Measurements from ENCODE around the gene SNX32. TPM values are rescaled to one million over a fixed set of nuclear protein-coding genes. Genes with fewer than 3 reads are reported as not detected.
"Not testable (repeated sequence)": the region's sequence is repeated elsewhere in the genome, so short reads cannot be mapped to it uniquely, and the experiment has no call there.

The SNX32 gene
- total and polyA plus RNA-seq, 5 donors, result 0.20 to 0.88 (median 0.34) TPM; not detected in 1

DNA sequence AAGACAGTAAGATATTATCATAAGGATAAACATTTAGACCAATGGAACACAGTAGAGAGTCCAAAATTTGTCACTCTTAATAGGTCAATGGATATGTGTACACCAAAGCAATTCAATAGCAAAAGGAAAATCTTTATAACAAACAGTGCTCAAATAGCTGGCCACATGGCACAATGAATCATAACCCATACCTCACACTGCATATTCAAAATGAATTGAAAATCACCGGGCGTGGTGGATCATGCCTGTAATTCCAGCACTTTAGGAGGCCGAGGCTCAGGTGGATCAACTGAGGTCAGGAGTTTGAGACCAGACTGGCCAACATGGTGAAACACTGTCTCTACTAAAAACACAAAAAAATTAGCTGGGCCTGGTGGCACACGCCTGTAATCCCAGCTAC is 8.4 kb downstream of the SNX32 start:
- intact Hi-C loops (cut with DNase I), result no loop called here
- H3K4me1 ChIP-seq (ENCODE audit: control insufficient read depth, insufficient read depth, low read length), result no peaks in the 10 kb centered on the region
- H3K4me3 ChIP-seq (ENCODE audit: low read length), result no peak overlapping the region
- ATAC-seq, result no peak
- no peaks in the 10 kb centered on the region for H3K9me3 ChIP-seq (ENCODE audit: control insufficient read depth, low read length)
- no peak for DNase-seq
- WGBS, result 93% methylated on average over 4 of the region's 4 CpGs
- no peak overlapping the region for H3K27ac ChIP-seq (ENCODE audit: low read length)
- H3K27me3 ChIP-seq (ENCODE audit: control insufficient read depth, insufficient read depth), result no peaks in the 10 kb centered on the region

DNA sequence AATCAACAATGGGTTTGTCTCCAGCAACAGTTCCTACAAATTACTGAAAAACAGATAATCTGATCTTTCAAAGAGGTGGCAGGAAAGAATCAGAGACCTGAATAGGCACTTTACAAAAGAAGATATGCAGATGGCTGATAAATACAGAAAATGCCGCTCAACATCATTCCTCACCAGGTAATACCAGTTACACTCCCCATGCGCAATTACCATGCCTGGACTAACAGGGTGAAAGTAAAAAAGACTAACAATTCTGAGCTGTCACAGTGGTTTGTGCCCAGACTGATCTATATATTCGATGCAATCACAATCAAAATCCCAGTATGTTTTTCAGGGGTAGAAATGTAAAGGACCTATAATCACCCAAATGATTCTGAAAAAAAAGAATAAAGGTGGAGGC is 10.0 kb downstream of the SNX32 start:
- DNase-seq (no peak), ATAC-seq (no peak)
- 92% methylated on average over 3 of the region's 3 CpGs for WGBS
- Histone ChIP-seq H3K27me3 (ENCODE audit: control insufficient read depth, insufficient read depth) (no peaks in the 10 kb centered on the region), H3K9me3 (ENCODE audit: control insufficient read depth, low read length) (no peaks in the 10 kb centered on the region), H3K4me1 (ENCODE audit: control insufficient read depth, insufficient read depth, low read length) (no peaks in the 10 kb centered on the region), H3K4me3 (ENCODE audit: low read length) (no peak overlapping the region), H3K27ac (ENCODE audit: low read length) (no peak overlapping the region)
- intact Hi-C loops (cut with DNase I), result no loop called here

DNA sequence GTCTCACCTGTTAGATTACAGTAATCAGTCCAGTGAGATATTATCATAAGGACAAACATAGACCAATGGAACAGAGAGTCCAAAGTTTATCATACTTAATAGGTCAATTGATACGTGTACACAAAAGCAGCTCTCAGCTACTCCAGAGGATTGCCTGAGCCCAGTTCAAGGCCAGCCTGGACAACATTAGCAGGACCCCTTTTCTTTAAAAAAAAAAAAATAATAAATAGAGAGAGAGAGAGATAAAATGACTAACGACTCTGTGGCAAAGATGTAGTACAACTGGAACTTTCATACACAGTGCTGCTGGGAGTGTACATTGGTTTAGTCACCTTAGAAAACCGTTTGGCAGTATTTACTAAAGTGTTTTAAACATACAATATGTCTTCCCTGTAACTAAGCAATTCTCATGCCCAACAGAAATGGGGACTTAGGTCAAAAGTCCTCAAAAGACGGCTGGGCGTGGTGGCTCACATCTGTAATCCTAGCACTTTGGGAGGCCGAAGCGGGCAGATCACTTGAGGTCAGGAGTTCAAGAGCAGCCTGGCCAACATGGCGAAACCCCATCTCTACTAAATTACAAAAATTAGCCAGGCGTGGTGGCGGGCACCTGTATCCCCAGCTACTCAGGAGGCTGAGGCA is 10.6 kb downstream of the SNX32 start:
- Histone ChIP-seq H3K9me3 (ENCODE audit: control insufficient read depth, low read length) (no peaks in the 10 kb centered on the region), H3K27me3 (ENCODE audit: control insufficient read depth, insufficient read depth) (no peaks in the 10 kb centered on the region), H3K4me3 (ENCODE audit: low read length) (no peak overlapping the region), H3K4me1 (ENCODE audit: control insufficient read depth, insufficient read depth, low read length) (no peaks in the 10 kb centered on the region), H3K27ac (ENCODE audit: low read length) (no peak overlapping the region)
- intact Hi-C loops (cut with DNase I), result no loop called here
- DNase-seq (no peak), ATAC-seq (no peak)
- WGBS, result 88% methylated on average over 10 of the region's 10 CpGs

DNA sequence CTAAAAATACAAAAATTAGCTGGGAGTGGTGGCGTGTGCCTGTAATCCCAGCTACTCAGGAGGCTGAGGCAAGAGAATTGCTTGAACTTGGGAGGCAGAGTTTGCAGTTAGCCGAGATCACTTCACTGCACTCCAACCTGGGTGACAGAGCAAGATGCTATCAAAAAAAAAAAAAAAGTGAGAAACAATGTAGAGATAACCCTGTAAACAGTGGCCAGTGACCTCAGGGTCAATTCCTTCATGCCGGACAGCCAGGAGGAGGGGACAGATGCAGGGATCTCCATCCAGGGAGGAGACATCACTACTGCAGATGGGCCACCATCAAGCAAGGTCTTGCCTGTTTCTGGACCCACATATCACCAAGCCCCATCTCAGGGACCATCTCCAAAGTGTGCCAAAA is 14.0 kb downstream of the SNX32 start:
- no peak for ATAC-seq
- H3K4me1 ChIP-seq (ENCODE audit: control insufficient read depth, insufficient read depth, low read length), result no peaks in the 10 kb centered on the region
- 67% methylated on average over 3 of the region's 3 CpGs for WGBS
- H3K9me3 ChIP-seq (ENCODE audit: control insufficient read depth, low read length), result no peaks in the 10 kb centered on the region
- no peaks in the 10 kb centered on the region for H3K27me3 ChIP-seq (ENCODE audit: control insufficient read depth, insufficient read depth)
- no peak overlapping the region for H3K4me3 ChIP-seq (ENCODE audit: low read length)
- intact Hi-C loops (cut with DNase I), result no loop called here
- H3K27ac ChIP-seq (ENCODE audit: low read length), result no peak overlapping the region
- DNase-seq, result no peak

DNA sequence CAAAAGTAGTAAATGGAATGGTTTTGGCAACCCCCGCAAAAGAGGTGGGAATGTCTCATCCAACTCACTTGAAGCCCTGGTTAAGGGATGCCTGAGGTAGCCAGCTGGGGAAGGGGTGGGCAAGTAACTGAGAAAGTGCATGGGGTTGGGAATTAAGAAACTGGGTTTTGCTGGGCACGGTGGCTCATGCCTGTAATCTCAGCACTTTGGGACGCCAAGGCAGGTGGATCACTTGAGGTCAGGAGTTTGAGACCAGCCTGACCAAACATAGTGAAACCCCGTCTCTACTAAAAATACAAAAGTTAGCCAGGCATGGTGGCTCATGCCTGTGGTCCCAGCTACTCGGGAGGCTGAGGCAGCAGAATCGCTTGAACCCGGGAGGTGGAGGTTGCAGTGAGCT is 14.9 kb downstream of the SNX32 start:
- H3K4me3 ChIP-seq (ENCODE audit: low read length); intact Hi-C loops (cut with DNase I); H3K4me1 ChIP-seq (ENCODE audit: control insufficient read depth, insufficient read depth, low read length); H3K9me3 ChIP-seq (ENCODE audit: control insufficient read depth, low read length); H3K27ac ChIP-seq (ENCODE audit: low read length); H3K27me3 ChIP-seq (ENCODE audit: control insufficient read depth, insufficient read depth); DNase-seq; ATAC-seq: not testable (repeated sequence)
- 61% methylated on average over 7 of the region's 7 CpGs for WGBS

DNA sequence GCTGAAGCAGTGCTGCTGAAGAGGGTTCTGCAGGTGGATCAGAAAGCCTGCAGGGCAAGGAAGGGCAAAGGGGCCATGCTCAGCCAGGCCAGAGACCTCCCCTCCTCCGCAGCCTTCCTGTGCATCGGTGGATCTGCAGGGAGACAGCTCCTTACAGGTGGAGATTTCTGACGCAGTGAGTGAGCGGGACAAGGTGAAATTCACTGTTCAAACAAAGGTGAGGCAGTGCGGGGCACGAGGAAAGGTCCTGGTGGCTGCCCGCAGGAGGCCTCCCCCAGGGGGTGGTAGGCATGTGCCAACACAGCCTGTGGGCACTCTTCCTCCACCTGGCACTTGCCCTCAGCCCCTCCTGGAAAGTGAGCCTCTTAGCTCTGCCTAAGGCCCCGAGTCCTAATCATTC is 15.6 kb downstream of the SNX32 start:
- intact Hi-C loops (cut with DNase I), result no loop called here
- WGBS, result 67% methylated on average over 8 of the region's 8 CpGs
- Histone ChIP-seq H3K27me3 (ENCODE audit: control insufficient read depth, insufficient read depth) (no peaks in the 10 kb centered on the region), H3K4me3 (ENCODE audit: low read length) (no peak overlapping the region), H3K4me1 (ENCODE audit: control insufficient read depth, insufficient read depth, low read length) (no peaks in the 10 kb centered on the region), H3K27ac (ENCODE audit: low read length) (no peak overlapping the region), H3K9me3 (ENCODE audit: control insufficient read depth, low read length) (no peaks in the 10 kb centered on the region)
- ATAC-seq (no peak), DNase-seq (peak in 1 of 3 donors; percentile 29)

DNA sequence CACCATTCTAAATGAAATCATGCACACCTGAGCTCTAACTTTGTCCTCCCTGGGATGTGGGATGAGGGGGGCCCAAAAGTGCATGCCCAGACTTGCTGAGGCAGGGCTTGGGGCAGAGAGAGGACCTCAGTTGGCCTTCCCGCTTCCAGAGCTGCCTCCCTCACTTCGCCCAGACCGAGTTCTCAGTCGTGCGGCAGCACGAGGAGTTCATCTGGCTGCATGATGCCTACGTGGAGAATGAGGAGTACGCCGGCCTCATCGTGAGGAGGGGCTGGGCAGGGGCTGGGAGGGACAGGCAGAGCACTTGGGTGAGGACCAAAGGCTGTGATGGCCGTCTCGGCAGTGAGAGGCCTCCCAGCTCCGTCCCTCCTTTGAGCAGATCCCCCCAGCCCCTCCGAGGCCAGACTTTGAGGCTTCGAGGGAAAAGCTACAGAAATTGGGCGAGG is 16.0 kb downstream of the SNX32 start:
- H3K4me3 ChIP-seq (ENCODE audit: low read length), result no peak overlapping the region
- 42% methylated on average over 16 of the region's 16 CpGs for WGBS
- ATAC-seq (no peak), DNase-seq (peak in 2 of 3 donors; percentile 42 to 54)
- no peaks in the 10 kb centered on the region for H3K4me1 ChIP-seq (ENCODE audit: control insufficient read depth, insufficient read depth, low read length)
- no peaks in the 10 kb centered on the region for H3K9me3 ChIP-seq (ENCODE audit: control insufficient read depth, low read length)
- intact Hi-C loops (cut with DNase I), result no loop called here
- no peak overlapping the region for H3K27ac ChIP-seq (ENCODE audit: low read length)
- H3K27me3 ChIP-seq (ENCODE audit: control insufficient read depth, insufficient read depth), result no peaks in the 10 kb centered on the region

DNA sequence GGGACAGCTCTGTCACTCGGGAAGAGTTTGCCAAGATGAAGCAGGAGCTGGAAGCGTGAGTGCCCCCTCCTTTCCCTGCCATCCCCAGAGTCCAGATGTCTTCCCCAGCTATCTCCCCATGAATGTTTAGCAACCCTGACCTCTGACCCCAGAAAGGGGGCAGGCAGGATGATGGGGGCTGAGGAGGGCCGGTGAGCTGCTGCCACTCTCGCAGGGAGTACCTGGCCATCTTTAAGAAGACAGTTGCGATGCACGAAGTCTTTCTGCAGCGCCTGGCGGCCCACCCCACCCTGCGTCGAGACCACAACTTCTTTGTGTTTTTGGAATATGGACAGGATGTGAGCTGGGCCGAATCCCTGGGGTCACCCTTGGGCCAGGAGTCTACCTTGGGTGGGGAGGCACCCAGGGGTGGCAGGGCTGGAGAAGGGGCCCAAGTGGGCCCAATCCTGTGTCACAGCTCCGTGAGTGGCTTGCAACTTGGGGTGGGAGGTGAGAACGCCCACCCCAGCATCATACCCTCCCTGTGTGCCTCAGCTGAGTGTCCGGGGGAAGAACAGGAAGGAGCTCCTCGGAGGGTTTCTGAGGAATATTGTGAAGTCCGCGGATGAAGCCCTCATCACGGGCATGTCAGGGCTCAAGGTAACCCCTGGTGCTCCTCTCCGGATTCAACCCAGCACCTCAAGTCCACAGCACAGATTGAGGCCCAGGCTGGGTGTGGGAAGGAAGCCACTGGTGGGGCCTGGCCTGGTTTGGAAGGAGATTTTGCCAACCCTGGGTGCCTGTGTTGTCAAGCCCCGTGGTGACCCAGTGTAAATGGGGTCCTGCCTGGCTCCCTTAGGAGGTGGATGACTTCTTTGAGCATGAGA is 16.7 kb downstream of the SNX32 start:
- no peak overlapping the region for H3K4me3 ChIP-seq (ENCODE audit: low read length)
- ATAC-seq, result peak in 1 of 2 donors; percentile 6
- no peak overlapping the region for H3K27ac ChIP-seq (ENCODE audit: low read length)
- DNase-seq, result peak in 2 of 3 donors; percentile 41 to 43
- no peaks in the 10 kb centered on the region for H3K4me1 ChIP-seq (ENCODE audit: control insufficient read depth, insufficient read depth, low read length)
- H3K9me3 ChIP-seq (ENCODE audit: control insufficient read depth, low read length), result no peaks in the 10 kb centered on the region
- H3K27me3 ChIP-seq (ENCODE audit: control insufficient read depth, insufficient read depth), result no peaks in the 10 kb centered on the region
- WGBS, result 71% methylated on average over 20 of the region's 20 CpGs
- intact Hi-C loops (cut with DNase I), result no loop called here

DNA sequence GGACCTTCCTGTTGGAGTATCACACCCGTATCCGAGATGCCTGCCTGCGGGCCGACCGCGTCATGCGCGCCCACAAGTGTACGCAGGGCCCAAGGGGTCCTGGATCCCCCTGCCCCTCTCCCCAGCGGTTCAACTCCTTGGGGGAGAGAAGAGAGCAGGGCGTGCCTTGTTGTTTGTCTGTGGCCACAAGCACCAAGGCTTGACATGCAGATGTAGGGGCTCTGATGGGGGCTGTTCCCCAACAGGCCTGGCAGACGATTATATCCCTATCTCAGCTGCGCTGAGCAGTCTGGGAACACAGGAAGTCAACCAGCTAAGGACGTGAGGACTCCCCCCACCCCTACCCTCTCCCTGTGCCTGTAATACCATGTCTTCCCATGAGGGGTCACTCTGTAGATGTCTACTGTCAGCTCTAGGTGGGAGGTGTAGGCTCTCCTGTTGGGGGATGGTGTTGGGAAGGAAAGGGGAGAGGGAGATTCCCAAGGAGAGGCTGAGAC is 17.4 kb downstream of the SNX32 start:
- ATAC-seq (no peak), DNase-seq (peak in 1 of 3 donors; percentile 34)
- Histone ChIP-seq H3K4me1 (ENCODE audit: control insufficient read depth, insufficient read depth, low read length) (no peaks in the 10 kb centered on the region), H3K4me3 (ENCODE audit: low read length) (no peak overlapping the region), H3K27ac (ENCODE audit: low read length) (no peak overlapping the region), H3K9me3 (ENCODE audit: control insufficient read depth, low read length) (no peaks in the 10 kb centered on the region), H3K27me3 (ENCODE audit: control insufficient read depth, insufficient read depth) (no peaks in the 10 kb centered on the region)
- intact Hi-C loops (cut with DNase I), result no loop called here
- WGBS, result 84% methylated on average over 14 of the region's 14 CpGs

DNA sequence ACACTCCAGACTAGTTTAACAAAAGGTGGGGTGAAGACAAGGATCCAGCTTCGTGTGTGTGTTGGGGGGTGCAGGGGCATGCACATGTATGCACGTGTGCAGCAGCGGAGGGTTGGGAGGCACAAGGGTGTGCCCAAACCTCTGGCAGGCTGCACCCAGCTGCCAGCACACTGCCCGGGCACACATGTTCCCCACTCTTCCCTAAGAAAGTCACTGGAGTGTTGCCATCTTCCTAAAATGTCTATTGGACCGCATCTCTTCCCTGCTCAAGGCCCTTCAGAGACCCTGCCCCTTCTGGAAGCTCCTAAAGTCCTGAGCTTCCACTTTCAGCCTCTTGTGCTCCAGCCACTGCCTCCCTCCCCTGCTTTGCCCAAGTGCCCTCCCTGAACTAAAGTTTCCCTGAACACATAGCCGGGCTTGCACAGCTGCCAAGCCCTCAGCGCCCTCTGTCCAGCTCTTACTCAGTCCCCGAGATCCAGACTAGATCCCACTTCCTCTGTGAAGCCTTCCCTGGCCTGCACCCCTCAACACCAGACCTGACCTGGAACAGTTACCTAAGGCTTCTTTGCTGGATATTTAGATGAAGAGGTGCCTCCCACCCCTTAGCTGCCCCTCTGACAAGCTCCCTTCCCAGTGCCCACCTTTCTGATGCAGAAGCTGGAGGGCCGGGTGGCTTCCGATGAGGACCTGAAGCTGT is 18.2 kb downstream of the SNX32 start:
- H3K9me3 ChIP-seq (ENCODE audit: control insufficient read depth, low read length), result no peaks in the 10 kb centered on the region
- no peak overlapping the region for H3K27ac ChIP-seq (ENCODE audit: low read length)
- H3K4me1 ChIP-seq (ENCODE audit: control insufficient read depth, insufficient read depth, low read length), result no peaks in the 10 kb centered on the region
- H3K4me3 ChIP-seq (ENCODE audit: low read length), result no peak overlapping the region
- H3K27me3 ChIP-seq (ENCODE audit: control insufficient read depth, insufficient read depth), result no peaks in the 10 kb centered on the region
- intact Hi-C loops (cut with DNase I), result no loop called here
- no peak for ATAC-seq
- WGBS, result 87% methylated on average over 10 of the region's 10 CpGs
- peak in 2 of 3 donors; percentile 34 to 46 for DNase-seq

Measured in right cardiac atrium (tissue), 5 donors.